ENCODE data around the gene PHLDA2. TPM values are rescaled to one million over a fixed set of nuclear protein-coding genes. Genes with fewer than 3 reads are reported as not detected.

PHLDA2 gene
- total RNA-seq, 2 experiments from 2014 or later = 0.16 to 0.34 TPM

GRCh38 chr11:2919837-2920236 lies 9.4 kb downstream of the PHLDA2 start:
- no peak overlapping the region for H3K27ac ChIP-seq (ENCODE audit: low read depth, low read length, poor library complexity, severe bottlenecking)
- DNase-seq (ENCODE audit: low spot score) = no peak
- H2AFZ ChIP-seq (ENCODE audit: low read length) = no peak overlapping the region
- H3K4me2 ChIP-seq (ENCODE audit: low read length) = no peak overlapping the region
- no peaks in the 10 kb centered on the region for H3K79me2 ChIP-seq (ENCODE audit: insufficient read depth, low read depth, low read length)
- no peaks in the 10 kb centered on the region for H3K36me3 ChIP-seq (ENCODE audit: insufficient read depth, low read length)
- H4K20me1 ChIP-seq (ENCODE audit: insufficient read depth, low read length) = no peaks in the 10 kb centered on the region
- ChIA-PET POLR2A (no interaction called here), CTCF (ENCODE audit: unreplicated experiment) (no interaction called here)
- no TSS peak for BruUV-seq (replicated peaks)
- H3K9me2 ChIP-seq (ENCODE audit: insufficient read depth, low read length) = no peaks in the 10 kb centered on the region
- H3K9me3 ChIP-seq (ENCODE audit: low read length) = no peaks in the 10 kb centered on the region
- intact Hi-C loops (cut with micrococcal nuclease; ENCODE audit: unreplicated experiment) = no loop called here
- no peaks in the 10 kb centered on the region for H3K4me1 ChIP-seq (ENCODE audit: insufficient read depth, low read length, poor library complexity, severe bottlenecking)
- no peak for TF ChIP-seq CTCF (conservative IDR thresholded peaks at IDR 0.05; ENCODE audit: low read length)
- TF ChIP-seq EZH2phosphoT487 (IDR thresholded peaks at IDR 0.05; ENCODE audit: borderline replicate concordance, low read depth, low read length) = no peak
- no peak overlapping the region for H3K4me3 ChIP-seq (ENCODE audit: low read depth, low read length, poor library complexity, severe bottlenecking)

GRCh38 chr11:2919188-2919587 lies 10.0 kb downstream of the PHLDA2 start:
- BruUV-seq (replicated peaks) = no TSS peak

GRCh38 chr11:2917842-2918490 lies 11.3 kb downstream of the PHLDA2 start:
- intact Hi-C loops (cut with micrococcal nuclease; ENCODE audit: unreplicated experiment) = no loop called here
- TF ChIP-seq EZH2phosphoT487 (IDR thresholded peaks at IDR 0.05; ENCODE audit: borderline replicate concordance, low read depth, low read length) = no peak
- no peak for TF ChIP-seq CTCF (conservative IDR thresholded peaks at IDR 0.05; ENCODE audit: low read length)
- Histone ChIP-seq H3K9me3 (ENCODE audit: low read length) (no peaks in the 10 kb centered on the region), H3K4me2 (ENCODE audit: low read length) (no peak overlapping the region), H3K4me3 (ENCODE audit: low read depth, low read length, poor library complexity, severe bottlenecking) (no peak overlapping the region), H3K79me2 (ENCODE audit: insufficient read depth, low read depth, low read length) (no peaks in the 10 kb centered on the region), H2AFZ (ENCODE audit: low read length) (no peak overlapping the region), H3K9me2 (ENCODE audit: insufficient read depth, low read length) (no peaks in the 10 kb centered on the region), H3K36me3 (ENCODE audit: insufficient read depth, low read length) (no peaks in the 10 kb centered on the region), H4K20me1 (ENCODE audit: insufficient read depth, low read length) (no peaks in the 10 kb centered on the region), H3K27ac (ENCODE audit: low read depth, low read length, poor library complexity, severe bottlenecking) (no peak overlapping the region), H3K4me1 (ENCODE audit: insufficient read depth, low read length, poor library complexity, severe bottlenecking) (peaks cover 18% of the 10 kb centered on the region)
- DNase-seq (ENCODE audit: low spot score) = no peak
- BruUV-seq (replicated peaks) = no TSS peak
- ChIA-PET POLR2A (no interaction called here), CTCF (ENCODE audit: unreplicated experiment) (no interaction called here)

More at GRCh38 chr11:2919188-2919587, 10.0 kb downstream of the PHLDA2 start:
- no peaks in the 10 kb centered on the region for H4K20me1 ChIP-seq (ENCODE audit: insufficient read depth, low read length)
- ChIA-PET CTCF (ENCODE audit: unreplicated experiment) (no interaction called here), POLR2A (no interaction called here)
- no peaks in the 10 kb centered on the region for H3K9me3 ChIP-seq (ENCODE audit: low read length)
- H3K4me2 ChIP-seq (ENCODE audit: low read length) = no peak overlapping the region
- no peaks in the 10 kb centered on the region for H3K9me2 ChIP-seq (ENCODE audit: insufficient read depth, low read length)
- H3K36me3 ChIP-seq (ENCODE audit: insufficient read depth, low read length) = no peaks in the 10 kb centered on the region
- H3K4me1 ChIP-seq (ENCODE audit: insufficient read depth, low read length, poor library complexity, severe bottlenecking) = peaks cover 6% of the 10 kb centered on the region
- no peak for TF ChIP-seq EZH2phosphoT487 (IDR thresholded peaks at IDR 0.05; ENCODE audit: borderline replicate concordance, low read depth, low read length)
- no peak overlapping the region for H3K4me3 ChIP-seq (ENCODE audit: low read depth, low read length, poor library complexity, severe bottlenecking)
- H3K27ac ChIP-seq (ENCODE audit: low read depth, low read length, poor library complexity, severe bottlenecking) = no peak overlapping the region
- H2AFZ ChIP-seq (ENCODE audit: low read length) = no peak overlapping the region
- intact Hi-C loops (cut with micrococcal nuclease; ENCODE audit: unreplicated experiment) = no loop called here
- DNase-seq (ENCODE audit: low spot score) = no peak
- no peaks in the 10 kb centered on the region for H3K79me2 ChIP-seq (ENCODE audit: insufficient read depth, low read depth, low read length)

All from OCI-LY7 (cell line).